HG03460 (cell line): ENCODE results near the gene CCDC146.

Source experiments
- ATAC-seq: cut with Tn5 transposase; IDR thresholded peaks from one replicate; pipeline ENCODE4 v1.9.1; 2021; ENCODE audit not compliant: unreplicated experiment

Gene CCDC146

DNA sequence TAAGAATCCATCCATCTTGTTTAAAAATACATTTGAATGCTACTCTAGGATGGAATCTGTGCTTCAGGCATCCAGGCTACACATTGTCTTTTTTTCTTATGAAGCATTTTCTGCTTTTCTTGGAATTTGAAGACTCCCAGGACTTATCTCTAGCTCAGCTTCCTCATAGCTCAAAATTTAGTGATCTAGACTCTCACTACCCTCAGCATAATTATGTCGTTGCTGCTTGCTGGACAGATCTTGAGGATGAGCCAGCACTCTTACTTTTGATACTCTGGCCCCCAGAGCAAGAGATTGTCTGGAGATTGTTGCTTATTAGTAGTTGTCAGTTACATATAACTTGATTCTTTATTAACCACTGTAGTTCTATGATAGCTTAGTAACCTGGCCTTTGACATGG lies 160.5 kb downstream of the CCDC146 start:
- ATAC-seq = no peak

DNA sequence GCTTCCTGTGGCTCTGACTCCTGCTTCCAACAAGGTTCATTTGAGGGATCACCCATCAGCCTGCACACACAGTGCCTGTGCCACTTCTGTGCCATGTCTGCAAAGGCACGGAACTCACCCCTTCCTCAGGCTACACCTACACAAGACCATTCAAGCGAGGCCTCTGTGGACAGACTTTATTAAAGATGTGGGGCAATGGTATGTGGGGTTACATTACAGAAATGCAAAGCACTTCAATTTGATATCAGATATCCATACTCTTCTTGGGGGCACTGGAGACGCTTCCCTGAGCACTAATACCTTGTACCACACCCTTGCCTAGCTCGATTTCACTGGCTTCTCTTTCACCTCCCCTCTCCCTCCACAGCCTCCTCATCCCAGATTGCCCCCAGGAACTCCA lies 161.6 kb downstream of the CCDC146 start:
- no peak for ATAC-seq

DNA sequence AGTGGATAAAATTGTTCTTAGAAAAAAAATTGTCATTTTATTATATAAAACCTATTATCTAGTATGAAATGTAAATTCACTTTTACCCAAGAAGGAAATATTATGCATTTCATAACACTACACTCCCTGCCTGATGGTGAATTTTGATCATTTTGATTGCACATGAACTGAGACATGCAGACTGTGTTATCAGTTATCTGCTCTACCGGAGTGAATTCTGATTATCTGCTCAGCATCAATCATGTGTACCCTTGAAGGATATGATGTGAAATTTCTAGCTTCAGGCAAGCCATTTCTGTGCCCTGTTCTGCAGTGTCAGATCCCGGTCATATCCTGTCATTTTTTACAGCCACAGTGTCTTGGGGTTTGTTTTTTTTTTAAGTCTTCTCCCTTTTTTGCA lies 162.2 kb downstream of the CCDC146 start:
- ATAC-seq = no peak

DNA sequence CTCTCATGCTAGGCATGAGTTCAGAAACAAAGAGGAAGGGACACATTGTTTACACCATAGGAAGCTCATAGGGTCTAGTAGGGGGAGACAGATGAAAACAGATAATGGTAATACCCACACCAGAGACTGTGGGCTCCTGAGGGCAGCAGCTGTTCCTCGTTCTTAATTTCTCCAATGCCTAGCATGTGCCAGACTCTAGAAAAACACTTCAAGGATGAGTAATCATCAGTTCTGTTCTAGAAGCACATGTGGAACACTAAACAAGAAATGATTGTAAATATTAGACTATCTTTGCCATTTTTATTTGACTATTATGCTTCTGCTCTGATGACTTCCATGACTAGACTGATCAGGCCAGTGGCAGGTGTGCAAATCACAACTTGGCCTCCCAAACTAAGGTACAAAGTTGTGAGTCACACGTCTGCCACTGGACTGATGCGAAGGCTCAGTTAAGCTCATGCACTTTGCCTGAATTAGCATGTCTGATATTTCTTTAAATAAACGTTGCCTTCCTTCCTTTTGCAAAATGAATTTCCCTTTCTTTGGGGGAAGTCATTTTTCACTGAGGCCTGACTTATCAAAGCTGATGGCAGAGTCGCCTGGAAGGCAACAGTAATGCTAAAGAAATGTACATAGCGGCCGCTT lies 166.4 kb downstream of the CCDC146 start:
- ATAC-seq = no peak

DNA sequence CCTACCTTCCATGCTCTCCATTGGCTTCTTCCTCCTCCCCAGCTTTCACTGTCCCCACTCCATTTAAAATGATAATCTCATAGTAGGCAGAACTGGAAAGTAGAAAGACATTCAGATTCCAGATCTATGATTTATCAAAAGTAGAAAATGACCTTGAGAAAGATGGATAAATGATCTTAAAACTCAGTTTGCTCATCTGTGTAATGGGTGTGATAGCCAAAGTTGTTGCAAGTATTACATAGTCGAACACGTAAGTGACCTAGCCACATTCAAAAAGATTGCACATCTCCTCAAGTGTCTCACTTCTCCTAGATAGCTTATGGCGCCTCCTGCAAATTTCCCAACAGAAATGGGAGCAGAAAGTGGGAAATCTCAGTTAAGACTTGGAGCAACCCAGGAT lies 167.0 kb downstream of the CCDC146 start:
- no peak for ATAC-seq

DNA sequence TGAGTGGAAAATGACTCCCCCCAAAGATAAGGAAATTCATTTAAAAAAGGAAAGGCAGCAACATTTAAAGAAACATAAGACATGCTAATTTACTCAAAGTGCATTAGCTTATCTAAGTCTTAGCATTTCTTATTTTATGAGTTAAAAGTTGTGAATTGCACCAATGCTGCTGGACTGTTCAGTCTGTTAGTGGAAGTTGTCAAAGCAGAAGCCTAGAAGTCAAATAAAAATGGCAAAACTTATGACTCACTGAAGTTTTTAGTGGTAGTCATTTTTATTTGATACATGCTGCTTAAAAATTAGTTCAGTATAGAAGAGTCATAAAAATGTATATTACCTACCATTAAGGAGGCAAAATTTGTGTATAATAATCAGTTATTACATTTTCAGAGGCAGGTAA lies 168.0 kb downstream of the CCDC146 start:
- ATAC-seq = no peak

DNA sequence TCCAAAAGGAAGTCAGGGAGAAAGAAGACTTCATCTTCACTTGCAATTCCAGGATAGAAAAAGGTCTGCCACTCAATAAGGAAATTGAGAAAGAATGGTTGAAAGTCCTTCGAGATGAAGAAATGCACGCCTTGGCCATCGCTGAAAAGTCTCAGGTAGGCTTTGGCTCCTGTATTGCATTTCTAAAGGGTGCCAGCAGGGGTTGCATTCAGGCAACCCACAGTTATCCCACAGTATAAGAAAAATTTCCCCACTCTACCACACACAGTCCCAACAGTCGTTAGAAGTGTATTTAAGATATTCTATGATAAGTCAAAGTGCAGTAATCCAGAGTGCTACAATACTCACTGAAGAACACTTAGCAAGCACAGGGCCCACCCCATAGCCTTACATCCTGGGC lies 170.6 kb downstream of the CCDC146 start:
- no peak for ATAC-seq

DNA sequence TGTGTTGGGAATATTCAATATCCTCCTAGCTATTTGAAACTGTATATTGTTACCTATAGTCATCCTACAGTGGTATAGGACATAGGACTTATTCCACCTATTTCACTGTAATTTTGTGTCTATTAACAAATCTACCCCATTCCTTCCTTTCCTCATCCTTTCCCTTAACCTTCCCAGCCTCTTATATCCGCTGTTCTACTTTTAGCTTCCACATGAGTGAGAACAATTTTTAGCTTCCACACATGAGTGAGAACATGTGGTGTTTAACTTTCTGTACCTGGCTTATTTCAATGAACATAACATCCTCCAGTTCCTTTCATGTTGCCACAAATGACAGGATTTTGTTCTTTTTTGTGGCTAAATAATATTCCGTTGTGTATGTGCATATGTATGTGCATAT lies 173.1 kb downstream of the CCDC146 start:
- no peak for ATAC-seq

DNA sequence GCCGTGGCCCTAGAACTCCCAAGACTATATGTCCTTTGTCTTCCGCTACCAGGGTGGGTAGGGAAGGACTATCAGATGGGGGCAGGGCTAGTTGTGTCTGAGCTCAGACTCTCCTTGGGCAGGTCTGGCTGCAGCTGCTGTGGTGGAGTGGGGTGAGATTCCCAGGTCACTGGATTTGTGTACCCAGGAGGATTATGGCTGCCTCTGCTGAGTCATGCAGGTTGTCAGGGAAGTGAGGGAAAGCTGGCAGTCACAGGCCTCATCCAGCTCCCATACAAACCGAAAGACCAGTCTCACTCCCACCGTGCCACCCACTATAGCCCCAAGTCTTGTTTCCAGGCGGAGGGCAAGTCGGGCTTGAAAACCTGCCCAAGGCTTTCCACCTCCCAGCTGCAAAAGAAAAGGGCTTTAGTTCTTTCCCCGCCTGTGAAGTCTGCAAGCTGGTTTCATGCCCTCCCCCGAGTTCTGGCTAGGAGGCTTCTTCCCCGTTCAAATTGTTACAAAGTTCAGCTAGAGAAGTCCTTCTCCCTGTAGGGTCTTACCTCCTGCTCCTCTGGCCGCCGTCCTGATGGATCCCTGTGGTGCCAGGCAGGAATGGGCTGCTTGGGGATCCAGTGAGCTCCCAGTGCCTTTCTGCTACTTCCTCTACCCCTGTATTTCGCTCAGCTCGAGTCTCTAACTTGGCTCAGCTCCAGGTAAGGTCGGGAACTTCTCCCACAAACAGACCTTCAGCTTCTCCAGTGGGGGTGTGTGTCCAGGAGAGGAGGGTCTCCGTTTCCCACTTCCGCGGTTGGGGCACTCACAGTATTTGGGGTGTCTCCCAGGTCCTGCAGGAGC lies 184.0 kb downstream of the CCDC146 start:
- no peak for ATAC-seq

DNA sequence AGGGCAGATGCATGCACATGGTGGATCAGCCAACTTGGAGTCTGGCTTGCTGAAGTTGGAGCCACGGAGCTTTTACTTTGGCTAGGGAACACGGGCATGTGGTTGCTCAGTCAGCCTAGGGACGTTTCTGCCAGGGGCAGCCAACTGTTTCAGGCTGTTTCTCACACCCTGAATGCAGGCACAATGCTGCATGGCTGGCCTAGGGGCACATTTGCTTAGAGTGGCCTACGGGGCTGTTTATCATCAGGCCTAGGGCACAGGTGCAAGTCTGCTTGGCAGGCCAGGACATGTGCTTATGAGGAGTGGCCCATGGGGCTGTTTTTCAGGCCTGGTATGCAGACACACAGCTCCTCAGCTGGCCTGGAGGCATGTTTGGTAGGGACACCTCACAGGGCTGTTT lies 186.4 kb downstream of the CCDC146 start:
- ATAC-seq = no peak

DNA sequence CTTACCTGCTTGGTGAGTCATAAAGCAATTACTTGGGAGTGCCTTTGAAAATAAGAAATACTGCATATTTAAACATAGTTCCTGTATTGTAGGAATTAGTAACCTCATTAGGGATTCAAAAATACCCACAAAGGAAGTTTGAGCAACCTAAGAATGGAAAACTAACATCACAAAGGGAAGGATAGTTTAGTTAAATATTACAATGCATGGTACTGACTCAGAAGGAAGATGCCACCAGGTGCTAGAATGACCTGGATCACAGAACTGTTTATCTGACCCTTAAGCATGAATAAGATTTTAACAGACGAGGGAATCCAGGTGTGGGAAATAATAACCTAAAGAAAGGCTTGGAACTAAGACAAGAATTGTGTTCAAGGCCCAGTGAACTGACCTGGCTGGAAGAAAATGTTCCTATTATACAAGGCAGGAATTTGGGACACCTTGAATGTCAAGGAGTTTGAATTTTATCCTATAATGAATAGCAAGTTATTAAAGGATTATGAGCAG lies 187.4 kb downstream of the CCDC146 start:
- no peak for ATAC-seq

DNA sequence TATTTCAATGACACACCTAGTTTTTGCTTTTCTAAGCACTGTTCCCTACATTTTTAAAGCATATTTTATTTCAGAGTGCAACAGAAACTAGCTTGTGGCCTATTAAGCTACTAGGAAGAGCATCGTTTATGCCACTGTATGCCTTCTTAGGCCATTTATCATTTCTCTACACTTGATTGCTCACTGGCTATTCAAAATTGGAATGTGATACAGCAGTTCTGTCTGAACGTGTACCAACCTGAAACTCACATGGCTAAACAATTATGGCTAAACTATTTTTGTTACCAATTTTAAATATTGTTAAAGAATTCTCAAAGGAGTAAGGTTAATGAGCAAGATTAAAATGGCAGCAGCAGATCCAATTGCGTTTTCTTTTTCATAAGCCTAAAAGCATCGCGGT lies 188.6 kb downstream of the CCDC146 start:
- ATAC-seq = no peak

DNA sequence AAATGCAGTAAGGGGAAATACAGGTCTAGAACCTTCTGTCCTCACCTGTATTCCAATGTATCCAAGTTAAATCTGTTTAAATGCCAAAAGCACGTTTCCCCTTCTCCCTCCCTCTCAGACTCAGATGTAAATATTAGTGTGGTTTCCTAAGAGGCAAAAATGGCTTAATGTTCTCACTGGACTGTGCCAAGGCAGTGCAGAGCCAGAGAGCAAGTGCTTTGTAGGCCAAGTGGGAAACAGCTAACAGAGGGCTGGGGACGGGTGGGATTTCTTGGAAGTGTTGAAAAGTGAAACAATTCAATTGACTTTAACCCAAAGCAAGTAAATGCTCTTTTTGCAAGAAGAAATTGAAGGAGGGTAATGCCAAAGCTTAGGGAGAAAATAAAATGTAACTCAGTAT lies 190.7 kb downstream of the CCDC146 start:
- ATAC-seq = no peak

DNA sequence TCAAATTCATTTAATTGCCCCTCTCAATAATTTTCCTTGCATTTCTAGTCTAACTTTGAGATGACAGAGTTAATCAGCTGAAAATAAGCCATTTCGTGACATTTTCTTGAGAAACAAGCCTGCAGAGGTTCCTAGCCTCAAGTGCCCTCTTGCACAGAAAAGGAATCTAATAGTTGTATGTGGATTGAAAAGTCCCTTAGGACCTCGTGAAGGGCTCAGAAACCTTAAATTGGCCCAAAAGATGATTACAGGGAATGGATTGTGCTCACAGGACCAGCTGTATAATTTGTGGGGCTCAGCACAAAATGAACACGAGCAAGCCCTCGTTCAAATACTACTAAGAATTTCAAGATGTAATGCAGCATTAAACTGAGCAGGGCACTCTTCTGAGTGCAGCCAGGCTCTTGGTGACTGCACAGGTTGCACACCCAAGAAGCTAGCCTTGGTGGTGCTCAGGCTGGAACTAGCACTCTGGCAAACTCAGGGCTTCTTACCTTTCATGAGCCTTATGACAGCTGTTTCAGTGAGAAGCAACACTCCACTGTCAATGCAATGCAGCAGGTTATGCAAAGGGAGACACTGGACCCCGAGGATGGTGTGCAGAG lies 191.6 kb downstream of the CCDC146 start:
- no peak for ATAC-seq

DNA sequence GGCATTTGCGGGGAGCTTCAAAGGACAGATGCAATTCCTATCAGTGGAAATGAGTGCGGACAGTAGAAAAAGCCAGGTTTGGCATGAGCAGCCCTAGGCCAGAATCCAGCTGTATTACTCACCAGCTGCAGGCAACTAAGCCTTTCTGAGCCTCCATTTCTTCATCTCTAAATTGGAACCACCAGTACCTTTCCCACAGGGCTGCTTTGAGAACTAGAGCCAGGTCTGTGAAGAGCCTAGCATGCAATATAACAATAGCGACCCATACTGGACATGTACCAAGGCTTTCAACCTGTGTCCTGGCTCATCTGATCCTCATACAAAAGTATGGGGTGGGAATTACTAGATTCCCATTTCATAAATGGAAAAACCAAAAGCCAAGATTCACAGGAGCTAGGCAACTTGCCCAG lies 192.8 kb downstream of the CCDC146 start:
- no peak for ATAC-seq

DNA sequence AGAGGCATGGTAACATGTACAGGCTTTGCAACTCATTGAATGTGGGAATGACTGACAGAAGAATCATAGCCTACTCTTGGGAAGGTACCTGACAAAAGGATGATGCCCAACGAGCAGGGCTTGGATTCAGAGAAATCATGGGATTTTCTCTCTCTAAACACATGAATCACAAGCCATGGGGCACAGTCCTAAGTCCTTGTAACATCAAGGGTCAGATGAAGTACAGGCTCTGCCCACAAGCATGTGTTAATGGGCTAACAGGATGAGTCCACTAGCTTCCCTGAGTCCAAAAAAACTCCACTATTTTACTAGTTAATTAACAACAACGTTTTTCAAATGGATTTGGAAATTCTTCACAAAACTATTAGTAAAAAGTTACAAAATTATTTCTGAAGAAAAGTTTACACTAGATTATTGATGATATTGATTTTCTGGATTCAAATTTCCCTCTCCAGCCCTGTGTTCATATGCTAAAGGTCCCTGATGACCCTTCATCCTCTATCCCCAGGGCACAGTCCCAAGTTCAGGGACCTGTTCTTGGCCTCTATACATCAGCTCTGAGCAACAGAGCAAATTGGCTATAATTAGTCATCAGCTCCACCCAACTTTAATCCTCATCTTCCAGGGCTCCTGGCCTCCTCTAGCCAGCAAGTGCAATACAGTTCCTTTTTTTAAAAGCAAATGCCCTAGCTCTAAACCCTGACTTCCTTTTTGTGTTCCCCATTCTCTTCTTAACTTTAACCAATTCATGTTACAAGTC lies 194.0 kb downstream of the CCDC146 start:
- ATAC-seq = no peak

DNA sequence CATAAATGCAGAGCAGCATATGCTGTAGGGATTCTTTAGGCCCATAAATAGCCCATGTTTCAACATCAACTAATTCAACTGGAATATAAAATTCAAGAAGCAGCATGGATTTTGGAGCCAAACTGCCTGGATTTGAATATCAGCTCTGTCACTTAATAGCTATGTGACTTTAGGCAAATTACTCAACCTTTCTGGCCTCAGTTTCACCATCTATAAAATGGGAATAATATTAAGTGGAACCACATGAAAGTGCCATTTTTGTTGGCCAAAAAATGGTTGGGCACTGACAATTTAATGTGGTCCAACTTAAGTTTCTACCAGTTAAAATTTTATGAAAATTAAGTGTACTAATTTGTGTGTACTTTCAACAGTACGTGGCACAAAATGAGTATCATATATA lies 195.6 kb downstream of the CCDC146 start:
- no peak for ATAC-seq

DNA sequence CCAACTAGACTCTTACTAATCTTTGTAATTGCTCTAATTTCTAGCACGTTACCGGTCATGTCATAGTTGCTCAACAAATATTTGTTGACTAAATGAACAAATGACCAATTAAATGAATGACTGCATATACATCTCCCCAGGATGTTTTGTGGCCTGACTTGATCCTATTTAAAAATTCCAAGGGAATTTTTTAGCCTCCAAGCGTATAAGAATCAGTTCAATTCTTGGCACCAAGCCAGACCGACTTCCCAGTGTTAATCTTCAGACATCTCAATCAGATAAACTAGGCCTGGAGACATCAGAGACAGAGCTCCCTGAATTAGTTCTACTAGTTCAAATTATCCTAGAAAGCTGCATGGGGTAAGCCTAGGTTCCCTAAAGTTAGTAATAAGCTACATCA lies 197.7 kb downstream of the CCDC146 start:
- no peak for ATAC-seq

DNA sequence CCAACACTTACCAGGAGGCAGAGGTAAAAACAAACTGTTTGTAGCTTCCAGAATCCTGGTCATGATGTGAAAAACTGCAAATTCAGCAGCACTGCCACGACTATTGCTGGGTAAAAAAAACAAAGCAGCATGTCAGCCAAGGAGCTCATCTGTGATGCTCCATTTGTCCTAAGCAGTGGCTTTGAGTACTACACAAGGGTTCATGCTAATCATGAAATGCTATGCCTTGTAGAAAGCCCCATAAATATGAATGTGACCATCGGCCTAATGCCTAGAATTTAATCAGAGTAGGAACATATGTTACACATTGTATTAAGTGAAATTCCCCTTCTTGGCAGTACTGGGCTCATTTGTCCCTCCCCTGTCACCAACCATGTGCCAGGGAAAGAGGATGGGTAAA lies 198.3 kb downstream of the CCDC146 start:
- no peak for ATAC-seq

DNA sequence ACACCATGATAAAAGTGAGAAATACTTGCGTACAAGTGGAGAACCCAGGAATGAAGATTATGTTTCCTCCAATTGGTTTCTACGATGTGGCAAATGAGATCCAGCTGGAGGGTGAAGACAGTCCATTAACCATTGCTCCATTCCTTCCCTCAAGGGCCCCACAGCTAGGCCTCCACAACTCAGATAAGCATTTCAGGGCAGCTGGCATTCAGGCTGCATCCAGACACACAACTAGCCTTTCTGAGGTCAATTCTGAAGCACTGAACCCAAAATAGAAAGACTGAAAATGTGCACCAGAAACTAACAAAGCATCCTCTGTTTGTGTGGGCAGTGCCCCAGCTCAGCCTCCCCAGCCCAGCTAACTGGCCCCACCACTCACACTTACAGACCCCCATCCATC lies 198.9 kb downstream of the CCDC146 start:
- no peak for ATAC-seq

DNA sequence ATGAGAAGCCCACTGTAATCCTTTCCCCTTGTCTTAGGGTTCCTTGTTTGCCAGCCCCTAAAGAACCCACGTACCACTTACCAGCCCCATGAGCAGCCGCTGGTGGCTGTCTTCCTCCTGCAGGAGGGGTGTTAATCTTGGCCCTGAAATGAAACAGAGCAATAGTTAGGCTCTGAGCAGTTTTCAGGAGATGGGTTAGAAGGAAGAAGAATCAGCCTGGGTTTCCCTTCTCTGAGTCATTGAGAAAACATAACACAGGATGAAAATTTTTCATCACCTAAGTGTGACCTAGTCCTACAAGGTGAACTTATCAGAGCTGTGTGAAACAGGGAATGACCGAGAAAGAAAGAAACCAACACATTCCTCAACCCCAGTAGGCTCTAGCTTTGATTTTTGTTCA lies 203.7 kb downstream of the CCDC146 start:
- no peak for ATAC-seq
